NOMO-1 treated with dmso at 0.1 percent for 144 hours (cell line): Measurements from ENCODE around the gene NCBP3.
"Not testable (repeated sequence)": the region's sequence is repeated elsewhere in the genome, so short reads cannot be mapped to it uniquely, and the experiment has no call there.

Source experiments
- DNase-seq: peaks from one replicate; lab custom pipeline; 2025; ENCODE audit not compliant: unreplicated experiment; lab: John Stamatoyannopoulos, UW

Gene NCBP3

DNA sequence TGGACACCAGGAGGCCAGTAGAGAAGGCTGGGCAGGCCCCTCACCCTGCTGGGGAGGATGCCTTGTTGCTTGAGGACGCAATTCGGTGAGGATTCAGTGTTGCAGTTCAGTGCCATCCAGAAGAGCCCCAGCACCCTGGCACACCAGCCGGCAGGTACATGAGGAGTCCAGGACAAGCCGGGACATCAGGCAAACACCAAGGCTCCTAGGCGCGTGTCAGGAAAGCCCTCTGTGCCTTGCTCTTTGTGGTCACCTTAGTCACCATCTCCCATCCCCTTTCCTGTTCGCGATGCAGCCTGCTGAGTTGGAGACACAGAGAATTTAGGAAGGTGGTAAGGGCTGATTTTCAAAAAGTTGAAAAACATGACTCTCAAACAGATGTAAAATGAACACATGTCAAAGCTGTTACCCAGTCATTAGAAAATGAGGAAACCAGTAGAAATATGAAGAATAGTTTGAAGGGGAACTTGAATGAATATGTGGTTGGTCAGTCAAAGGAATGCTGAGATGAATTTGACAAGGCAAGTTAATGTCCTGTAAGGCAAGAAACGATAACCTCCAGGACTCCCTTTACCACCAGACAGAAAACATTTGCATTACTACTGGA, 2.3 kb upstream of the NCBP3 start:
- DNase-seq = no peak

DNA sequence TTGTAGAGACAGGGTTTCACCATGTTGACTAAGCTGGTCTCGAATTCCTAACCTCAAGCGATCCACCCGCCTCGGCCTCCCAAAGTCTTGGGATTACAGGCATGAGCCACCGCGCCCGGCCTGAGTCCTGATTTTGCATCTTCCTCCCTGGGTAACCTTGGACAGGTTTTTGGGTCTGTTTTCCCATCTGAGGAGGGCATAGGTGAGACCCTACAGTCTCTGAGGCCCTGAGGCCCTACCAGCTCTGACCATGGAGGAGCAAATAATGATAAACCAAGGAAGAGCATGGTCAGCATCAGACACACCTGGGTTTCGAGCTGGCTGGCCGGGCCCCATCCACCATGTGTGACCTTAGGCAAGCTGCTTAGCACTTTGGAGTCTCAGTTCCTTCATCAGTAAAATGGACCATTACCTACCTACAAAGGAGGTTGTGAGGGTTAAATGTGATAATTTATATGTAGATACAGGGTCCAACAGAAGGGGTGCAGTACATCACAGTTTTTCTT, 1.2 kb upstream of the NCBP3 start:
- DNase-seq = no peak

DNA sequence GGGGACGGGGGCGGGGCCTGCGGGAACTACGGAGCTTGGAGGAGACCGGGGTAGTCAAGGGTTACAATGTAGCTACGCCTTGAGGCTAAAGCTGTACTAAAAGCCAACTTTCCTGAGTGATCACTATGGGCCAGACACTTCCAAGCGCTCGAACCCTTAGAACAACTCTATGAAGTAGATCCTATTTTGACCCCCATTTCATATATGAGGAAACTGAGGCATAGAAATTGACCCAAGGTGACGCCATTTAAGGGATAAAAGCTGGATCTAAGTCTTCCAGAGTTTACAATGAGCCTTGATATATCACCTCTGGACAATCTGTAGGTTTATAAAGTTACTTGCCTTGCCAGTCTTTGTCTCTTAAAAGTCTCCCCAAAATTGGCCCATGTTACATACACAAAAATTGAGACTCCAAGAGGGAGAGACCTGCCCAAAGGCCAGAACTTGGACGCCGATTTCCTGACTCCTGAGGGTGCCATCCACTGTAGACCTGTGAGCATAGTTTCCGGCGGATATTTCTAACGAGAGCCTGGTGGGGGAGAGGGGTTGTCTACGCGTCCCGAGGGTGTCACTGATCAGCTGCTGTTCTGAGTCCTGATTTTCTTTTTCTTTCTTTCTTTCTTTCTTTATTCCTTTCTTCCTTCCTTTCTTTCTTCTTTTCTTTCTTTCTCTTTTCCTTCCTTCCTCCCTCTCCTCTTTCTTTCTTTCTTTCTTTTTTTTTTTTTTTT, 555 bp upstream of the NCBP3 start:
- no peak for DNase-seq

DNA sequence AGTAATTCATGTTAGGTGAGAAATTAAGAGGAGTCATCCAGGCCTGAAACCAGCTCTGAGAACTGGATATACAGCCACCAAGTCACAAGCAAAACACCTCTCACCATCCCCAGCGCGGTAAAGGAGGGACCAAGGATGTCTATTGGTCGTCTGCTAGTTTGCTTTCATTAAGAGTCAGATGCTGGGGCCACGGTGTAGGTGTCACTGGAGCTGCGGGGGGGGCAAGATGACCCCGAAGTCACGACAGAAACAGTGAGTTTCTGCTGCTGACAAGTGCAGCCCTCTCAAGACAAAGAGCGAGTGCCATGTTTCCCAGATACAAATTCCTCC, 790 bp downstream of the NCBP3 start:
- no peak for DNase-seq

DNA sequence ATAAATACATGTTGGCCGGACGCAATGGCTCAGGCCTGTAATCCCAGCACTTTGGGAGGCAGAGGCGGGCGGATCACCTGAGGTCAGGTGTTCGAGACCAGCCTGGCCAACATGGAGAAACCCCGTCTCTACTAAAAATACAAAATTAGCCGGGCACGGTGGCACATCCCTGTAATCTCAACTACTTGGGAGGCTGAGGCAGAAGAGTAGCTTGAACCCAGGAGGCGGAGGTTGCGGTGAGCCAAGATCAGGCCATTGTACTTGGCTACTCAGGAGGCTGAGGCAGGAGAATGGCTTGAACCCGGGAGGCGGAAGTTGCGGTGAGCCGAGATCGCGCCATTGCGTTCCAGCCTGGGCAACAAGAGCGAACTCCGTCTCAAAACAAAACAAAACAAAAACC, 1.5 kb downstream of the NCBP3 start:
- DNase-seq = not testable (repeated sequence)

DNA sequence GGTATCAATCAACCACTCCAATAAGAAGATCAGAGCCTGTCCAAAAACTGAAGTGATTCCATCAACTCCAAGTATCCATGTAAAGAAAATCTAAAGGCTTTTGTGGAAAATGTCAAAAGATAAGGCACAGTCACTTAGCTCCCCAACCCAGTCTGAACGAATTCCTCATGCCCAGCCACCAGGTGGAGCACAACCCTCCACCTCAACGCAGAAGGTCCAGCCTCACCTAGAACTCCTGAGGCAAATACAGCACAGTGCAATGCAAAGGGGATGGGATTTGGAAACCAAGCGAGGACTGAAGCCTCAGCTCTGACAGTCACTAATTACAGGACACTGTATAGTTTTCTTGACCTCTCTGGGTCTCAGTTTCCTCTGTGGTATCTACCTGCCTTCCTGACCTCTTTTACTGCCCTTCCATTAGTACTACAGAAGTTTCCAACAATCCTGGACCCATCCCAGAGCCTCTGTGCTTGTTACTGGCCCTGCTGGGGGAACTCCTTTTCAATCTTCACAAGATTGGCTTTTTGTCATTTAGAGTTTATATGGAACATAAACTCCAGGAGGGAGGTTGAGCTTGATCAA, 2.0 kb downstream of the NCBP3 start:
- DNase-seq = peak; percentile 56

DNA sequence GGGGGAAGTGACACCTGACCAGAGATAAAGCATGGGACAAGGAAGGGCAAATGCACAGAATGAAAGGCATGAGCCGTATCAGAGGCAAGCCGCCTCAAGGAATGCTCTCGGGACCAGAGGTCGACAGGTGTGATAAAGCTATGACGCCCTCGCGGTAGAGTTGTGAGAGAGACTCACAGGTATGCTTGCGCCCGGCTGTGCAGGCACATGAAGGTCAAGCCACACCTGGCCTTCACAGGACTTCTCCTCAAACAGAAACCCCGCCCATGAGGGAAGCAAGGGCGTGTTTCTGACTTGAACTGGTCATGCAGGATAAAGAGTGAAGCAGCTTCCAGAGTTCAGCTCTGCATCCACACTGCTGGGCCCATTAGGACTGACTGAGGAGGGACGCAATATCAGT, 7.8 kb downstream of the NCBP3 start:
- no peak for DNase-seq

DNA sequence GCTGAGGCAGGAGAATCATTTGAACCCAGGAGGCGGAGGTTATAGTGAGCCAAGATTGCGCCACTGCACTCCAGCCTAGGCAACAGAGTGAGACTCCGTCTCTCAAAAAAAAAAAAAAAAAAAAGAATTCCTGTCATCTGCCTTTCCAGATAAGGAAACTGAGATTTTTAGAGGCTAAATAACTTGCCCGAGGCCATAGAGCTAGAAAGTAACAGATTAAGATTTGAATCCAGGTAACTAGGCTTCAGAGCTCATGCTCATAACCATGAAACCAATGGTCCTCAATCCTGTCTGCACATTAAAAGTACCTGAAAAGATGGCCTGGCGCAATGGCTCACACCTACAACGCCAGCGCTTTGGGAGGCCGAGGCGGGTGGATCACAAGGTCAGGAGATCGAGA, 9.5 kb downstream of the NCBP3 start:
- DNase-seq = no peak

DNA sequence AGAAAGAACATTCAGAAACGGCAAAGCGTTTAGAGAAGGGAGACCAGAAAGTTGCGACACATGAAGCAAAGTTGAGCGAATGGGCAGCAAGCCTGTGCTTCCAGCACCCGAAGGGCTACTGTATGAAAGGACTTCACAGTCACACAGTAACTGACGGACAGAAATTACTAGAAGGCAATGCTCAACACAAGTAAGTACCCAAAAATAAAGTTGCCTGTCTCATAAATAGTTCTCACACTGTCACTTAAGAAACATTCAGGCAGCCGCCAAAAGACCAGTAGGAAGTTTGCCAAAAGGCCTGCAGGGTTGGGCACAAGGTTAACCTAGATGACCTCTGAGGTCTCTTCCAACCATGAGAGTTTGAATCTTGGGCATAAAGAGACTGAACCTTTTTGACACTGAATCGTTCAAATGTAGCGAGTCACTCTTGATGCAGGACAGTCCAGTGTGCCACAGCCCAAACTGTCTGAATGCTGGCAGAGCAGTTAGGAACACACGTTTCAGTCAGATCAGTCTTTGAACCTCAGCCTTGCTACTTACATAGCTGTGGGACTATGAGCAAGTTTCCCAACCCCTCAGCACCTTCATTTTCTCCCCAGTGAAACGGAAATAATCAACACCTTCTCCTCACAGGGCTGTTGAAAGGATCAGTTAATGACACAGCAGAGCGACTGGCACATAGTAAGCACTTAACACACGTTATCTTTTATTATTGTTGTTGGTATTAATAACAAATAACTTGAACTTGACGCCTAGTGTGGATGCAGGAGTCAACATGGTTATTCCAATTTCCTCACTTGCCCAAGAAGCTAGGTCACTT, 10.4 kb downstream of the NCBP3 start:
- no peak for DNase-seq

DNA sequence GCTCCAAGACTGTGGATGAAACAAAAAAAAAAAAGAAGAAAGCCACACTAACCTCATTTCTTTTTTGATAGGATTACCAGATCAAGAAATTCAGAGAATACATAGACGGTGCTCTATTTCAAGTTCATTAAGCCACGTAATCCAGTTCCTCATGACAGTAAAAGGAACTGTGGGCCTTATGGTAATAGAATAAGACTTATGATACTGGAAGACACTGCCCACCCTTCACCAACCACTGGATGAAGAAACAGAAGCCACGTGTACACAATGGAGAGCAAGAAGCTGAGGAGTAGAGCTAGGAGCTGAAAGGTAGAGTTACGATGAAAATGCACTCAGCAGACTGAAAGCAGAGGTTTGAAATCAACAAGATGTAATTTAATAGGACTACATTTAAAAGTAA, 11.2 kb downstream of the NCBP3 start:
- DNase-seq = peak; percentile 60

DNA sequence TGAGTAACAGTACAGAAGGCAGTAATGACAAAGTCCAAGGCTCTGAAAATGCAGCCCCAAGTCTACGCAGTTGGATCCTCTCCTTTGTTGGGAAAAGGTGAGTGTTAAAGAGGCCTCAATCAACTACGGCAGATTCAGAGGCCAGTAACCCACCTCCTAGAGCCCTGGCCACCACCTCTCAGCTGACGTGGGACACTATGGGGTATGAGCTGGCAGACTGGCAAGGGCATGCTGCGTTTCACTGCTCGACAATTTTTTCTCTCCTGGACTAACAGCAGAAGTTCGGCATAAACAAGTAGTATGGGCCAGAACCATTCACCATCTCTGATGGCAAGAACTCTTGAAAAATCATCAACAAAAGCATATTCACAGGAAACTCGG, 17.2 kb downstream of the NCBP3 start:
- DNase-seq = no peak

DNA sequence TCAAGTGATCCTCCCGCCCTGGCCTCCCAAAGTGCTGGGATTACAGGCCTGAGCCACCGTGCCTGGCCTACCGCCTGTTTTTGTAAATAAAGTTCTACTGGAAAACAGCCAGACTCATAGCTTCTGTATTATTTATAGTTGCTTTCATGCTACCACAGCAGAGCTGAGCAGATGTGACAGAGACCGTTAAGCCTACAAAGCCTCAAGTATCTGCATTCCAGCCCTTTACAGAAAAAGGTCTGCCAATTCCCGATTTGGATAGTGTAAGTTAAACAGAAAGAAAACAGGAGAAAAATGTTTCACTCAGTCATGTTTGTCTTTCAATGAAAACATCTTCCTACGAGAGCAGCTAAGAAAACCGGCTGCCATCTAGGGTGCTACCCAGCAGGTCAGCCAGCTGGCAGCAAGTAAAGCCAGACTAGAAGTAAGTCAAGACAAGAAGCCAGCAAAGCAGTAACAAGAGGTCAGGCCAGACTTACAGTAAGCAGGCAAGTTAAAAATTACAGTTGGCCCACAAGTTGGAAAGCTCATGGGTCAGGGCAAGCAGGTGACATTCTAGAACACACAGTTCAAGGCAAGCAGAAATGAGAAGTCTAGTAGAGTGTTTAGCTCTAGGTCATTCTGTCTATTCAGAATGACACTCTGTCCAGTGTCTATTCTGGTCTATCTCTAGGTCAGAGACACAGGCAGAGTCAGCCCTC, 17.7 kb downstream of the NCBP3 start:
- DNase-seq = no peak

DNA sequence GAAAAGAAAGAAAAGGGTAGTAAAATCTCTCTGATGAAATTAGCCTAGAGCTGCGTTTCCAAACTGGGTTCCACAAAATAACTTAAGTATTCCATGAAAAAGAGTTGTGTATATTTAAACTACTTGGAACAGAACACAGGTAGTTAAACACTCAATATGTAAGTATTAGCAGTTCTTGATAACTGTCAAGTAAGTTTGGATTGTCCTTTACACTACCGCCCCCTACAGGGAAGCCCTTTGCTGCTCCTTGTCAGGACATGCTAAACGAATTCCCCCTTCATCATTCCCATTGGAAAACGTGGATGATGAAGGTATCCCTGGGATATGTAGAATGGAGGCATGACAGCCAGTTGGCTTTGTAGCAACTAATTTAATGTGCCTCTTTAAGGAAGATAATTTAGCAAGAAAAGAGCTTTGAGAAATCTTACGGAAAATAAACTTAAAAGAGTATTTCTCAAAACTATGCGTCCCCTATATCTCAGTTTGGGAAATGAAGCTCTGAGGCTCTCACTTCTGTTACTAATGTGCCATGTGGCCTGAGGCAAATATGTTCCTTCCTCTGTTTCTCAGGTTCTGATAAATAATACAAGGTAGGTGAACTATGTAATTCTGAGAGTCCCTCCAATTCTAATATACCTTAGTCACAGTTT, 18.8 kb downstream of the NCBP3 start:
- DNase-seq = no peak

DNA sequence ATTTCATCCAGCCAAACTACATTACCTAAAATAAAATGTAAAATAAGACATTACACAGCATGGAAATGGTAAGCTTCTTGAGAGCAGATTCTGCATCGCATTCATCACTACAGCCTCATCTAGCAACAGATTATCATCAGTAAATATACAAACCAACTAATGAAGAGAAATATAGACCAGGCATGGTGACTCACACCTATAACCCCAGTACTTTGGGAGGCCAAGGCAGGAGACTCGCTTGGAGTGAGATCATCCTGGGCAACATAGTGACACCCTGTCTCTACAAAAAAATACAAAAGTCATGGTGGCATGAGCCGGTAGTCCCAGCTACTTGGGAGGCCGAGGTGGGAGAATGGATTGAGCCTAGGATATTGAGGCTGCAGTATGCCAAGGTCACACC, 19.9 kb downstream of the NCBP3 start:
- no peak for DNase-seq

DNA sequence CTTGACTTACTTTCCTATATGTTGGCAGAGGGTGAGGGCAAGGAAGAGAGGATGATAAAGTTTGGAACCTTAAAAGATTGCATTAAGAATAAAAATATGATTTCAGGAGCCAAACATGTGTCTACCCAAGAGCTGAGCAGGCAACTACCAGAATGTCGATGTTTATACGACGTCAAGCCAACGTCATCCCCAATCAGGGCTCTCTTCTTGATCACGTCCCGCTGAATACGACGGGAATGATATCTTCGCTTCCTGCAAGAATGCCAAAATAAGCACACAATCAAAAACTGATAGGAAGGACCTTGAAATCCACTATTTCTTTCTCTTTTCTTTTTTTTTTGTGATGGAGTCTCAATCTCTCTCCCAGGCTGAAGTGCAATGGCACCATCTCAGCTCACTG, 24.9 kb downstream of the NCBP3 start:
- DNase-seq = no peak

DNA sequence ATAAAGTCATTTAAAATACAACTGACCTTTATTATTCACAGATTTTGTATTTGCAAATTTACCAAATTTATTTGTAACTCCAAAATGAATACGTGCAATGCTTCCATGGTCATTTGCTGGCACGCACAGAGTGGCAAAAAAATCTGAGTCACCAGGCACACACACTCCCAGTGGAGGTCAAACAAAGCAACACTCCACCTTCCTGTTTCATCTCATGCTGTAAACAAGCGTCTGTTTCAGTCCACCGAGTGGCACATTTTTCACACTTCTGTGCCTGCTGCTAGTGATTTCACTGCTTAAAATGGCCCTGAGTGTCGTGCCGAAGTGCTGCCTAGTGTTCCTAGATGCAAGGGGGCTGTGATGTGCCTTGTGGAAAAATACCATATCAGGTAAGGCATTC, 27.3 kb downstream of the NCBP3 start:
- no peak for DNase-seq

DNA sequence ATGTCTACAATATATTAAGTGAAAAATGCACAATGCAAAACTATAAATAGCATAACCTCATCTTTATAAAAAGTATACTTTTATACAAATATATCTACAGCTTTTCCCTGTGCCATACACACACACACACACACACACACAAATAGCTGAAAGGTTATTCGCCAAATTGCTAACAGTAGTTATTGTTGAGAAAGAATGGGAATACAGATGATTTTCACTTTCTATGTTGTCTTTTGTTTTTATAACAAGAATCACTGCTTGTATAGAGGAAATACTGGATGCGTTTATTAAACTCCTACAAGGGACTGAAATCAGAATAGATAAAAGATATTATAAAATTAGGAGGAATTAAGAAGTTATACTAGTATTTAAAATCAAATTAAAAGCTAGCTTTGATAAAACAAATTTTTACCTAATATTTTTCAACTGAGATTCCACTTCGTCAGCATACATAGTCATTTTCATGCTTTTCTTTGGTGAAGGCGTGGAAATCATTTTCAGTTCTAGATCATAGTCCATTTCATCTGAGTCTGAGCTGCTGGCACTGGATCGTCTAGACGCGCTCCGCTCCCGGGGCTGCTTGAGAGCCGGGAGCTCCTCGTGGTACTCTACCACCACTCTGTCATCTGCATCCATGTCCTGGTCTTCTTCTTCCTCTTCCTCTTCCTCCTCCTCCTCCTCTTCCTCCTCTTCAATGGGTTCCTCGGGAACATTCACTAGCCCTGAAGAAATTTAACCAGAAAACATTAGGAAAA, 28.0 kb downstream of the NCBP3 start:
- no peak for DNase-seq

DNA sequence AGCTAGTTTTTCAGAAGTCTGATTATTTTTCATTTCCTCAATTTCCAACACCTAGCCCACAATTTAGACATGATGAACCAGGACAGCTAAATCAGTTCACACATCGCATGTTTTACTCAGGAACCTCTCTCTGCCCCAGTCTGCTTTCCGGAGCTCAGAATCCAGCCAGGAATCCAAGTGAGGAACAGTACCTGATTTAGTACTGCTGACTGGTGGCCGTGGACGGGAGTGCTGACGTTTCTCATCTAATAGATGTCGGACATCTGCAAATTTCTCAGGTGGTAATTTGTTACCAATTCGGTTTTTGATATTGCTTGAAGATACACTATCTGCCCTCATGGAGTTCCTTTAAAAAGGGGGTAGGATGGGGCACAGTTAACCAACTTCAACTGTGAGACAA, 30.1 kb downstream of the NCBP3 start:
- no peak for DNase-seq

DNA sequence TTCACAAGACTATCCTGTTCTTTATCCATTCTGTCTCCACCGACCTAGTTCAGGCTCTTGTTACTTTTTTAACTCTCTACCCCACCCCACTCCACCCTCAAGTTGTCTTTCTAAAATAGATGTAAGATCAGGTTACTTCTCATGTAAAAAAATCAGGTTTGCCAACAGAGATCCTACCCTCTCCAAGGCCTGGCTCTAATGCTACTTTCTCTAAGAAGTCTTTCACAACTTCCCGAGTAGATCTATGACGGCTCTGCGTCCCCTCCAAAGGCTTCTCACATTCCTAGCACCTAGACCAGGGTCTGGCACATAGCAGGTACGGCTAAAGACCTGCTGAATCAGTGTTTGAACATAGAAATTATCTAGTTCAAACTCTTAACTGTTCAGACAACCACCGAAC, 30.9 kb downstream of the NCBP3 start:
- no peak for DNase-seq

DNA sequence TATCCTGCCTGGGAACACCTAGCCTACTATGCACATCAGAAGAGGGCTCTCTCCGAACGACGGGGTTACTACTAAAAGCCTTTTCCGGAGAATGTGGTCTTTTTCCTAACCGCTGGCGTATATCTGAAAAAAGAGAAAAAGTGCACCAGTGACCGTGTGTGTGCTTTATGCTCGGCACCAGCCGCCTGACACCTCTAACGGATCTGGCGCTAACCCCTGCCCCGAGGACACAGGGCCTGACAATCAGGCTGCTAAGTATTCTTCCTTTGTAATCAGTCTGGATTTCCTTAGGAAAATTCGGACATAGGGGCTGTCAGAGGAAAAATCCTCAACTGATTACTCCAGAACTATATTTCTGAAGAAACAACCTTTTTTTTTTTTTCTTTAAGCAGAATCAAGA, 31.7 kb downstream of the NCBP3 start:
- DNase-seq = no peak
